SK-N-MC (cell line): ENCODE data around the gene CELSR3.

Source experiments
- DNase-seq: peaks from one replicate; pipeline ENCODE4 v3.0.0-alpha.2; 2011; ENCODE audit warnings: low read depth, low spot score
- H3K27ac ChIP-seq: fragments of 200-600 bp; sonication (generic); 2 replicates; pipeline ENCODE4 v1.5.1; 2016; ENCODE audit warnings: mixed run types
- H3K36me3 ChIP-seq: fragments of 200-600 bp; sonication (generic); 2 replicates; pipeline ENCODE4 v1.6.1; 2017; ENCODE audit warnings: antibody characterized with exemption, low read length, mixed read lengths; ENCODE audit not compliant: insufficient read depth
- H3K4me3 ChIP-seq: fragments of 200-600 bp; sonication (generic); 2 replicates; pipeline ENCODE4 v1.5.1; 2016
- H3K9ac ChIP-seq: fragments of 200-600 bp; sonication (generic); 2 replicates; pipeline ENCODE4 v1.8.0; 2017; ENCODE audit warnings: mixed run types, mixed read lengths; ENCODE audit not compliant: insufficient read length
- H3K9me3 ChIP-seq: fragments of 200-600 bp; sonication (generic); 2 replicates; pipeline ENCODE4 v1.6.1; 2017; ENCODE audit warnings: low read depth, mild to moderate bottlenecking, antibody characterized with exemption, low read length, moderate library complexity, mixed read lengths
- EZH2 ChIP-seq: fragments of 200-600 bp; sonication (generic); IDR thresholded peaks from one replicate; pipeline ENCODE4 v1.6.1; 2017; ENCODE audit warnings: antibody characterized with exemption
- FOXP2 ChIP-seq: optimal IDR thresholded peaks from 2 replicates; pipeline ENCODE3; 2011; ENCODE audit warnings: mild to moderate bottlenecking, moderate library complexity; ENCODE audit not compliant: insufficient read depth; ENCODE audit errors: extremely low read length, control extremely low read depth
- POLR2AphosphoS5 ChIP-seq: IDR thresholded peaks from 2 replicates; pipeline ENCODE4 v1.6.1; 2012; ENCODE audit warnings: mild to moderate bottlenecking, low read depth, low read length, borderline replicate concordance

CELSR3 gene

DNA sequence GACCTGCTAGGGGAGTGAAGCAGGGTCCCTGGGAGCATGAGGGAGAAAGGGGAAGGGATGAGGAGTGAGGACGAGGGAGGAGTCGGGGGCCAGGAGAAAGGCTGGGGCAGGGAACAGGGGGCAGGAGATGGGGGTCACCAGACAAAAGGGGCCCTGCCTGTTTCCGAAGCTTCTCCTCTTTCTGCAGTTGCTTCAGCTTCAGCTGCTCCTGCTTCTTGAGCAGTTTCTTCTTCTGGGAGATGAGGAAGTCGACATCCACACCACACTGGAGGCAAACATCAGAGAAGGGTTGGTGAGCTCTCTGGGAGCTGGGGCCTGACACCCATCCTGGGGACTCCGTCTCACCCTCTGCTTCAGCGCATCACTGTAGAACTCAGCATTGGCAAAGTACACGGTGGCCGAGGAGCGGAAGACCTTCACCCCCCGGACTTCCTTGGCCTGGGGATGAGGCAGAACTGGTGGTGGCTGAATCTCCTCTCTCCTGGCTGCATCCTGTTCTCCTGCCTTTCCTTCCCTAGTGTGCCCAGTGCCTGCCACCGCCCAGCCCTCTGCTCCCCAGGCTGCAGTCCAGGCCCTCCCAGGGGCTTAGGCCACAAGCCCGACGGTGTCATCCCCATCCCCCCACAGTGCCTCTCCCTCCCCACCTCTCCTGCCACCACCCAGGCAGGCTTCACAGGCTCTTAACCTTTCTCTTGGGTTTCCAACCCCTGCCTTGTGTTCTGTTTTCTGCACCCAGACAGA, 34.2 kb downstream of the CELSR3 start:
- no peak overlapping the region for H3K27ac ChIP-seq
- no peak for DNase-seq
- H3K36me3 ChIP-seq: no peaks in the 10 kb centered on the region
- H3K9ac ChIP-seq: no peak overlapping the region
- H3K9me3 ChIP-seq: no peaks in the 10 kb centered on the region
- no peak overlapping the region for H3K4me3 ChIP-seq
- TF ChIP-seq FOXP2 (no peak), POLR2AphosphoS5 (no peak), EZH2 (no peak)

DNA sequence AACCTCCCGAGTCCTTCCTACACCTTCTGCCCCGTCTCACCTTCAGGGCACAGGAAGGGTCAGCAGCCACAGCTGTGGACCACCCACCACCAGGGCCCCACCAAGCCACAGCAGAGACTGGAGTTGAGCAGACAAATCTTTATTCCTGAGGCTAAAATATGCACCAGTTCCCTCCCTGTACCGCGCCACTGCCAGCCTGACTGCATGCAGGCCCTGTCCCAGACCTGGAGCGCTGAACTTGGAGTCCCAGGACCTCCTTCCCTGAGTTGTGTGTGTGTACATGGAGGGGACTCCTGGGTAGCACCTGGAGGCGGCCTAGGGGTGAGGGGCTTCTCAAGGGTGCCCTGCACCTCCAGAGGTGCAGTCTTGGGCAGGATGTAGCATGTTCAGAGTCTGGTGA, 37.1 kb downstream of the CELSR3 start:
- no peak overlapping the region for H3K27ac ChIP-seq
- H3K4me3 ChIP-seq: no peak overlapping the region
- no peak for DNase-seq
- TF ChIP-seq EZH2: no peak
- TF ChIP-seq POLR2AphosphoS5: no peak
- TF ChIP-seq FOXP2: no peak
- H3K36me3 ChIP-seq: no peaks in the 10 kb centered on the region
- H3K9me3 ChIP-seq: no peaks in the 10 kb centered on the region
- no peak overlapping the region for H3K9ac ChIP-seq

DNA sequence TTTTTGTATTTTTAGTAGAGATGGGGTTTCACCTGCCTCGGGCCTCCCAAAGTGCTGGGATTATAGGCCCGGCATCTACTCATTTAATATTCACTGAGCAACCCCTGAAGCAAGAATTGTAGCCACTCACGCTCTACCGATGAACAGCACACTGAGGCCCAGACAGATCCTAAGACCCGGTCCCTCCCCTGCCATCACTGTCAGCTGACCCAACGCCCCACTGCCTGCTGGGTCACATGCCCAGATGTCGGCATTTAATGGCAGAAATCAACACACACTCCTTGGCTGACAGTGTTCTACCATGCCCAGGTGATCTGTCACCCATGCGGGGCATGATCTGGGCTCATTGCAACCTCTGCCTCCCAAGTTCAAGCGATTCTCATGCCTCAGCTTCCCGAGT, 37.9 kb downstream of the CELSR3 start:
- Histone ChIP-seq H3K9ac (no peak overlapping the region), H3K9me3 (no peaks in the 10 kb centered on the region), H3K4me3 (no peak overlapping the region), H3K36me3 (no peaks in the 10 kb centered on the region), H3K27ac (no peak overlapping the region)
- no peak for DNase-seq
- no peak for TF ChIP-seq EZH2
- TF ChIP-seq POLR2AphosphoS5: no peak
- no peak for TF ChIP-seq FOXP2

DNA sequence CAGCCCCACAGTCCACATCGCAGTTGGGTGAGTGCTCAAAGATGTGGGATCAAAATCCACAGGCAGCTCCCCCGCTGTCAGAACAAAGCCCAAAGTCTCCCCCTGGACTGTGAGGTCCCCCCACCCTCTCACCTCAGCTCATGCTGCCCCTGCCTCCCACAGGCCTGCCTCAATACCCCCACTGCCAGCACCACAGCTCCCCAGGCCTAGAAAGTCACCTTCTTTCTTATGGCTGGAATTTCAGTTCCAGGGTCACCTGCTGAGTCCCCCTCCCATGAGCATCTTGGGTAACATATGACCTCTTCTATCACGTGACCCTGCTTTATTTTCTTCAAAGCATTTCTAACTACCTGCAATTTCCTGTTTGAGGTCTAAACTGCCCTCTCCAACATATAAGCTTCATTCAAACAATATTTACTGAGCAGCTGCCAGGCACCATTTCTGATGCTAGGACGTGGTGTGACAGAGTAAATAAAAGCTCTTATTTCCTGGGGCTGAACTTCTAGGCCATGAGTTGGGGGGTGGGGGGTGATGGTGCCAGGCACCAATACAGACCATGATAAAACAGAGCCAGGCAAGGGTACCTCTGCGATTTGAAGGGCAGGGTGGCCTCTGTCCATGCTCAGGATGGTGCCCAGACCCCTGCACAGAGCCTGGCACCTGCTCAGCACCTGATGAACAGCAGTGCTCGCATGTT, 38.7 kb downstream of the CELSR3 start:
- no peak for TF ChIP-seq POLR2AphosphoS5
- H3K4me3 ChIP-seq: no peak overlapping the region
- no peak overlapping the region for H3K27ac ChIP-seq
- H3K9ac ChIP-seq: no peak overlapping the region
- DNase-seq: no peak
- H3K9me3 ChIP-seq: no peaks in the 10 kb centered on the region
- H3K36me3 ChIP-seq: no peaks in the 10 kb centered on the region

DNA sequence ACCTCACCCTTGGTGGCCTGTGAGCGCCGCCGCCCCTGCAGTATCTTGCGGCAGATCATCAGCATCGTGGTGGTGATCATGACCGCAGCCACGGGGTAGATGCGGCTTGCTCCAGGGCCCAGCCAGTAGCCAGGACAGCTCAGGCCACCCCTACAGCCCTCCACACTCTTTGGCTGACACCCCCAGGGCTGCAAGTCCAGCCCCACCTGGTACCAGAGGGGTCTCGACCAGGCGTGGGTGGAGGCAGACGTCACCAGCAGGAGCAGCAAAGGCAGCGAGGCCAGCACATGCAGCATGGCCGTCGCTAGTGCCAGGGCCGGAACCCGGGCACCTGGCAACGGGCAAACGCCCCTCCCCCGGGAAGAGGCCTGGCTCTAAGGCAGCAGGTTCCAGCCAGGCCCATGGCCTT, 41.2 kb downstream of the CELSR3 start, which contains the start of gene TMEM89:
TMEM89 (minus strand) TSS at position 309 of the 409 bp plus-strand sequence; CDS start at position 296, 13 bp downstream.
- H3K36me3 ChIP-seq: no peaks in the 10 kb centered on the region
- H3K4me3 ChIP-seq: no peak within 1 kb of the TSS
- H3K27ac ChIP-seq: no peak within 1 kb of the TSS
- no peak within 1 kb of the TSS for H3K9ac ChIP-seq
- TF ChIP-seq POLR2AphosphoS5 (no peak), FOXP2 (no peak), EZH2 (no peak)
- no peaks in the 10 kb centered on the region for H3K9me3 ChIP-seq
- DNase-seq: no peak

DNA sequence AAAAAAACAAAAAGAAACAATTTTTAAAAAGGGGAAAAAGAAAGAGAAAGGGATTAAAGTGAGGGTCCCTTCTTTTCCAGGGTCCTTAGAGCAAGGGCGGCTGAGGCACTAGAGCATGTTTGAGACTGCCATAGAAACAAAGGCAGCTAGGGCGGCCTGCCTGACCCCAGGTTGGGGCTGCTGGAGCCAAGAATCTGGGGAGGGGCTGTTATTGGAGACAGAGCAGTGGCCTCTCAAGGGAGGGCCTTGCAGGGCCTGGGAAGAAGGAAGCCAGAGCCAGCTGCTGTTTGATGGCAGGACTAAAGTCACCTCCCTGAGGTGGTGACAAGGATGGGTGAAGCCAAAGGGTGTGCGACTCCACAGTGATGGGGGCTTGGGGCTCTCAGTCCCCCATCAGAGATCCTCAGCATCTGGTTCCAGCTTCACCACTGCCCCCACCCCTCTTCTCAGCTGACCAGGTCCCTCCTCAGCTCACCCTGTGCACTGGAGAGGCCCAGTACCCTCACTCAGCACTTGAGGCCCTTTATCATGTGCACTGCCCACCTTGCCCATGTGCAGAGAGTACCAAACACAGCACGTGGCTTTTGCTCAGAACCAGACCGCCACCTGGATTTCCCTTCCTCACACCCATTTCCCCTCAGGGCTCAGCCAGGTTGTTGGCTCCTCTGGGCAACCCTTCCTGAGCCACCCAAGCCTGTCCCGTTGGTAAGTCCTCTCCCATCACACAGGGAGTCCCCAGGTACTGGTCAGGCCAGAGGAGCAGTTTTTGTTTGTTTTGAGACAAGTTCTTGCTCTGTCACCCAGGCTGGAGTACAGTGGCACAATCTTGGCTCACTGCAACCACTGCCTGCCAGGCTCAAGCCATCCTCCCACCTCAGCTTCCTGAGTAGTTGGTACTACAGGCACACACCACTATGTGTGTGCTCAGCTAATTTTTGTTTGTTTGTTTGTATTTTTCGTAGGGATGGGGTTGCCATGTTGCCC, 42.9 kb downstream of the CELSR3 start:
- H3K9me3 ChIP-seq: no peaks in the 10 kb centered on the region
- H3K36me3 ChIP-seq: no peaks in the 10 kb centered on the region
- no peak overlapping the region for H3K27ac ChIP-seq
- no peak overlapping the region for H3K9ac ChIP-seq
- no peak overlapping the region for H3K4me3 ChIP-seq
- TF ChIP-seq POLR2AphosphoS5 (no peak), FOXP2 (no peak), EZH2 (no peak)
- no peak for DNase-seq

DNA sequence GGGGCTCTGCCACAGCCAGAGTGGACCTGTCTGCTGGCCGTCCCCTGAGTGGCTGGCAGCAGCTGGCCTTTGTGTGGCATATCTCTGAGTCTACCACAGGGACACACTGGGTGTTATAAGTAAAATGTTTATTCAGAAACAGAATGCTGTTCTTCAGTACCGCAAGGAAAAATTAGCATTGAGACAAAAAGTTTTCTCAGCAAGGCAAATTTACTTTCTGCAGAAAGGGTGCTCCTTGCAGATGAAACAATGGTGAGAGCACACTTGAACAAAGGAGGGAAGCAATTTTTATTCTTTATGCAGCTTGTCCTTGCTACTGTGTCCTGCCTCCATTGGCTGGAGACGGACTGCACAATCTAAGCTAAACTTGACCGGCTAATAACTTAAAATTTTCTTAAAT, 45.1 kb downstream of the CELSR3 start:
- H3K4me3 ChIP-seq: no peak overlapping the region
- no peak for TF ChIP-seq POLR2AphosphoS5
- TF ChIP-seq FOXP2: no peak
- no peaks in the 10 kb centered on the region for H3K36me3 ChIP-seq
- no peak overlapping the region for H3K27ac ChIP-seq
- DNase-seq: no peak
- no peaks in the 10 kb centered on the region for H3K9me3 ChIP-seq
- no peak overlapping the region for H3K9ac ChIP-seq

DNA sequence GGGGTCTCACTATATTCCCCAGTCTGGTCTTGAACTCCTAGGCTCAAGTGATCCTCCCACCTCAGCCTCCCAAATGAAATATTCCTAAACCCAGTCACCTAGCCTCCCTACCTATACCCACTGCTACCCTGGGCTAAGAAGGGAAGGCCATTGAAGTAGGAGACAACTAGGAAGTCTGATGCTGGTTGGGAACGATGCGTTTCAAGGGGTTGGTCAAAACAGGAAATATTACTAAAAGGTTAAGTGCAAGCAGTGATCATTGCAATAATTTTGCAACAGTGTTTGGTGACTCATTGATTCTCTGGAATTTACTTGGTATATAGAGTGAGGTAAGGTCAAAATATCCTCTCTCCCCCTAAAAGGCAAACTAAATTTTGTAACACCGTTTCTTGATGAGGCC, 48.6 kb downstream of the CELSR3 start:
- TF ChIP-seq POLR2AphosphoS5 (no peak), FOXP2 (no peak), EZH2 (no peak)
- Histone ChIP-seq H3K9ac (no peak overlapping the region), H3K9me3 (no peaks in the 10 kb centered on the region), H3K27ac (no peak overlapping the region), H3K36me3 (no peaks in the 10 kb centered on the region), H3K4me3 (no peak overlapping the region)
- DNase-seq: no peak
